ENCODE measurements around the gene HOXC9. TPM values are rescaled to one million over a fixed set of nuclear protein-coding genes. Genes with fewer than 3 reads are reported as not detected.

HOXC9 gene
- total and polyA plus RNA-seq, 11 donors = not detected

- ATAC-seq (no peak), DNase-seq (no peak)
- Histone ChIP-seq H3K9me3 (no peaks in the 10 kb centered on the region), H3K4me1 (peaks cover 0 to 22% (median 8%) of the 10 kb centered on the region in 12 donors), H3K27me3 (peaks cover 31 to 100% (median 77%) of the 10 kb centered on the region in 9 donors), H3K4me3 (no peak overlapping the region), H3K27ac (no peak overlapping the region), H3K36me3 (no peaks in the 10 kb centered on the region)
- no peak for TF ChIP-seq POLR2A (IDR thresholded peaks at IDR 0.05)
- TF ChIP-seq, protein P1, sequence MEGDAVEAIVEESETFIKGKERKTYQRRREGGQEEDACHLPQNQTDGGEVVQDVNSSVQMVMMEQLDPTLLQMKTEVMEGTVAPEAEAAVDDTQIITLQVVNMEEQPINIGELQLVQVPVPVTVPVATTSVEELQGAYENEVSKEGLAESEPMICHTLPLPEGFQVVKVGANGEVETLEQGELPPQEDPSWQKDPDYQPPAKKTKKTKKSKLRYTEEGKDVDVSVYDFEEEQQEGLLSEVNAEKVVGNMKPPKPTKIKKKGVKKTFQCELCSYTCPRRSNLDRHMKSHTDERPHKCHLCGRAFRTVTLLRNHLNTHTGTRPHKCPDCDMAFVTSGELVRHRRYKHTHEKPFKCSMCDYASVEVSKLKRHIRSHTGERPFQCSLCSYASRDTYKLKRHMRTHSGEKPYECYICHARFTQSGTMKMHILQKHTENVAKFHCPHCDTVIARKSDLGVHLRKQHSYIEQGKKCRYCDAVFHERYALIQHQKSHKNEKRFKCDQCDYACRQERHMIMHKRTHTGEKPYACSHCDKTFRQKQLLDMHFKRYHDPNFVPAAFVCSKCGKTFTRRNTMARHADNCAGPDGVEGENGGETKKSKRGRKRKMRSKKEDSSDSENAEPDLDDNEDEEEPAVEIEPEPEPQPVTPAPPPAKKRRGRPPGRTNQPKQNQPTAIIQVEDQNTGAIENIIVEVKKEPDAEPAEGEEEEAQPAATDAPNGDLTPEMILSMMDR (IDR thresholded peaks at IDR 0.05) = no peak
- intact Hi-C loops (cut with DNase I) = no loop called here
- 36 to 54% (median 47%) methylated on average over 17 of the region's 17 CpGs for WGBS, 4 donors
Observed at GRCh38 chr12:54024127-54024526, 24.2 kb downstream of the HOXC9 start.

DNA sequence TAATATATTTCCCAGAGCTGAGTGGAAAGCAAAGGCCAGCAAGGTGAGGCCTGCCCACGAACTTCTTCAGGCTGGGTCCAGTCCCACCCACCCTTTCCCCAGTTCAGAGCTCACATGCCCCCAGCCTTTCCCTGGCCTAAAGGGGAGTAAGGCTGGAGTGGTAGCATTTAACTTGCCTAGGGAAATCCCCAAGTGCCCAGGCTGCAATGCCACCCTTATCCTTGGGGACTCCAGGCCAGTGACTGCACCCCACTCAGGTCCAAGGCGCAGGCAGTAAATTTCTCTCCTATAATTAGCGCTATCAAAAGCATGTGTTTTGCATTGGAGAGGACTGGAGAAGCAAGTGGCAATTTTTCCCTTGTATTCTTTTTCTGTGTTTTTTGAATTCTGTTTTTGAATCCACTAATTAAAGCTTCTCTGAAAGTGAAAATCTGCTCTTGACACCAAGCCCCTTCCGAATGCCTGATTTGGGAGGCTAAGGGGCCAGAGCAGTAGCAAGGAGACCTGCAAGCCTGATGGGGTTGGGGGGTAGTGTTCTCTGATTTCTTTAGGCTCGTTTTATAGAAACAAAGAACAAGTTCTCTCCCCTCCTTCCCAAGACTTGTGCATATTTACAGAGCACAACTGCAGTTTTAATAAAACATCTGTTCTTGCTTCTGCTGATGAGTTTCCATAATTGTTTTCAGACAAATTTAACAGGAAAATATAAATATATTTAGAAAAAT, 24.8 kb downstream of the HOXC9 start:
- 43 to 52% (median 47%) methylated on average over 5 of the region's 5 CpGs for whole genome bisulfite sequencing, 4 donors
- no peaks in the 10 kb centered on the region for H3K36me3 ChIP-seq
- intact Hi-C loops (cut with DNase I) = no loop called here
- TF ChIP-seq, protein P1 (IDR thresholded peaks at IDR 0.05) = no peak
- TF ChIP-seq POLR2A (IDR thresholded peaks at IDR 0.05) = no peak
- no peak for ATAC-seq
- peaks cover 0 to 15% (median 3%) of the 10 kb centered on the region in 12 donors for H3K4me1 ChIP-seq
- no peak overlapping the region for H3K27ac ChIP-seq
- no peaks in the 10 kb centered on the region for H3K9me3 ChIP-seq
- no peak overlapping the region for H3K4me3 ChIP-seq
- no peak for DNase-seq
- H3K27me3 ChIP-seq = peaks cover 34 to 99% (median 79%) of the 10 kb centered on the region in 9 donors

DNA sequence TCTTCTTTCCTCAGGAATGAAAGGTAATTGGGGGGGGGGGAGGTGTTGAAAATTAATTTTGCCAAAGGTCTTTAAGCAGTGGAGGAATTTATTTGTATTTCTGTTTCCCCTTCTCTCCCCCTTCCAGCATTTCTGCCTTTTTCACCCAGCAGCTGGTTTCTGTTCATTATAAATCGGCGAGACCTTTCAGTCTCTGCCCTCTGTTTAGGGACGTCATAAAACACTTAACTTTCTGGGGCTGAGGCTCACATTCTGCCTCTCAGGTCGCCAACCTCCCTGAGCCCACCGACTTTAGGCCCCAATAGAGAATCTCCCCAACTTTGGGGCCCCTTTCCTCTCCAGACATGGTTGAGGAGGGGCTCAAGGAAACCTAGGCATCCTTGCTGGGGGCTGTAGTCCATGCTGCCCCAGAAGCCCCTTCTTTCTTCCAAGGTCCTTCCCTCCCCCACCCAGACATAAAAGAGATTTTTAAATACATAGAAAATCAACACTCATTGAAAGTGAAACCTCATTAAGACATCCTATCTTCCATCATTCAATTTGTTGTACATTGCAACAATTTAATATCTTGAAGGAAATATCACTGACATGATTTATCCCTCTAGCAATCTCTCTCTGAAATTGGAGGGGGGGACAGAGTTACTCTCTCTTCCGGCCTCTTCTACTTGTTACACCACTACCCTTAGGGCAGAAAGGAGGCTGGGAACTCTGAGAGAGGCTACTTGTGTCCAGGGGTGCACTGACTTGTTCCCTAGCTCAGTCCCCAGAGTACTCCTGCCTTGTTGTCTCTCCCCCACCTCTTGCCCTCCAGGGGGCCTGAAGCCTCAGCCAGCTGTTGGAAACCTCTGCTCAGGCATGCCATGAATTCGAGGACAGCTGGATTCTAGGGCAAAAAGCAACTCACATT, 25.8 kb downstream of the HOXC9 start:
- WGBS, 4 donors = 29 to 39% (median 36%) methylated on average over 7 of the region's 7 CpGs
- TF ChIP-seq, protein P1 (IDR thresholded peaks at IDR 0.05) = no peak
- no peak for TF ChIP-seq POLR2A (IDR thresholded peaks at IDR 0.05)
- no peak for DNase-seq
- intact Hi-C loops (cut with DNase I) = no loop called here
- H3K9me3 ChIP-seq = no peaks in the 10 kb centered on the region
- H3K4me1 ChIP-seq = peaks cover 0 to 7% (median under 1%) of the 10 kb centered on the region in 12 donors
- H3K27me3 ChIP-seq = peaks cover 43 to 99% (median 89%) of the 10 kb centered on the region in 9 donors
- H3K4me3 ChIP-seq = no peak overlapping the region
- no peak overlapping the region for H3K27ac ChIP-seq
- no peak for ATAC-seq
- H3K36me3 ChIP-seq = no peaks in the 10 kb centered on the region
